Measurements from ENCODE around the gene MYZAP.

DNA sequence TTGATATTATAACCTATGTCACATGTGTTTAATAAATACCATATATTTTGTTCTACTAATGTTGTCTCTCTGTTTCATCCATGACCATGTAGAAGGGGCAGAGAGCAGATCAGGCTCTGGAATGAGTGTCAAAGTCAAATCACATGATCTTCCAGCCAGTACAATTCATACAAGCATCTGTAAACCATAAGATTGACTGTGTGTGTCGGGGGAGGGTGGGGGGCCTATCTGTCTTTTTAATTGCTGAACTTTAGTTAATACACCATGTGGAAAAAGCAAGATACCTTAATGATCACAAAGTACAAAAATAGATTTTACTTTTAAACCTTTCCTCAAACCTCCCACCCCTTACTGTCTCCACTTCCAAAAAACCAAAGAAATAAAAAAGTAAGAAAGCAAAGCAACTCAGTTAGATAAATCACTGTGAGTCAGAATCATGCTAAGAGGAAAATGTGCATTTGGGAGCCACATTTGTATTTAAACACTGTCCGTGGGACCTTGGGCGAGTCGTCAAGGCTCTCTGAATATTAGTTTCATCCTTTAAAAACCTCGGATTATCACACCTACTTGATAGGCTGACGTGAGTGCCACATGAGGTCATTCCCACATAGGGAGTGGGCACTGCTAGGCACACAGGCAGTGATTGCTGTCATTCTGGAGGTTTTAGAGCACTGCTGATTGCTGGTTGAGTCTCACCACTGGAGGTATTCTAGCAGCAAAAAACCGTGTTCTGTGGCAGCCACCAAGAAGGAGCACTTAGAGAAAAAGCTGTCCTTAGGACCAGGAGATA is 93.8 kb downstream of the MYZAP start:
- TF ChIP-seq CTCF (conservative IDR thresholded peaks at IDR 0.05; ENCODE audit: low read depth, low read length) (no peak), EZH2 (IDR thresholded peaks at IDR 0.05; ENCODE audit: low read length, unreplicated experiment) (no peak), EZH2phosphoT487 (IDR thresholded peaks at IDR 0.05; ENCODE audit: borderline replicate concordance, low read length) (no peak)

Data from PC-3 (cell line).